Measurements from ENCODE around the gene KCNC1. TPM values are rescaled to one million over a fixed set of nuclear protein-coding genes. Genes with fewer than 3 reads are reported as not detected.

KCNC1 gene
- total and polyA plus RNA-seq, 2 of the 4 experiments (the other 2 are of a cell fraction): 0.03 TPM; not detected in 1

DNA sequence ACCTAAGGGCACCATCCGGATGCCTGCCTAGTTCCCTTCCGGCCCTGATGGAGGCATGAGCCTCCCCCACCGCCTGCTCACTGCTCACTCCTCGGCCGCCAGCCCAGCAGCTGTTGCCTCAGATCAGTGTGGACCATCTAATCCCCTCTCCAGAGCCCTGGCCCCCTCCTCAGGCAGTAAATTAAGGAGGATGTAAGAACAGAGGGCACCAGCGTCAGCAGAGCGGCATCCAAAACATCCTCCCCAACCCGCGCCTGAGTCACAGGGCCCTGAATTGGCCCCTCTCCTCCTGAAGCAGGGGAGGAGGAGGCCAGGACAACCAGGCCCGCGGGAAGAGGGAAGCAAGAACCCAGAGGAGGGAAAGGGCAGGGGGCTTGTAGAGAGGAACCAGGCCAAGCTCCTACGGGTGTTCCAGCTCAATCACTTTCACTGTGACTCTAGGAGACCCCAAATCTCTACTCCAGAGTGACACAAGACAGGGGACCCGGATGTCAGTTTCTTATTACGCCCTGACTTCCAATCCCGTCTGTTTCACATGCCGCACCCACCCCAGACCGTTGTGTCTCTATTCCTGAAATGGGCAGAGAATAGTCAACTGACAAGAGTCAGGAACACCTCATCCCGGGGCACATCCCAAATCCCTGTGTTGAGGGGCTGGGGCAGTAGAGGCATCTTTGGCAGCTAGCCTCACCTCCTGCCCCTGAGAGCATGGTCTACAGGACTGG lies 46.5 kb upstream of the KCNC1 start:
- no peaks in the 10 kb centered on the region for H3K79me1 ChIP-seq (ENCODE audit: low read depth in 1 of 2, low read length in 2 of 2)
- ChIA-PET CTCF (no interaction called here), POLR2A (ENCODE audit: unreplicated experiment) (no interaction called here)
- H4K20me1 ChIP-seq (ENCODE audit: insufficient read depth, low read length): no peaks in the 10 kb centered on the region
- H3K4ac ChIP-seq (ENCODE audit: low read depth, low read length): no peak overlapping the region
- no peak overlapping the region for H3K4me2 ChIP-seq (ENCODE audit: low read depth, low read length)
- WGBS, 2 experiments (ENCODE audit: extremely low coverage in 2 of 2, insufficient read length in 1 of 2): 100% methylated on average over 1 of the region's 18 CpGs; no CpG with 5 or more reads in 1 of the 2 experiments
- no peaks in the 10 kb centered on the region for H3K9me3 ChIP-seq (ENCODE audit: control insufficient read depth, insufficient read depth, low read length)
- intact Hi-C loops (cut with micrococcal nuclease) (no loop called here), in situ Hi-C loops (cut with MboI; ENCODE audit: low sequenced_read_pairs) (no loop called here), dilution Hi-C loops (cut with HindIII; ENCODE audit: low sequenced_read_pairs, unreplicated experiment) (no loop called here)
- no peak overlapping the region for H2BK5ac ChIP-seq (ENCODE audit: low read depth, low read length, poor library complexity, severe bottlenecking)
- ATAC-seq (ENCODE audit: low read depth) (no peak), DNase-seq (no peak)
- no peak overlapping the region for H3K23ac ChIP-seq (ENCODE audit: low read depth, low read length)
- no peak for TF ChIP-seq NFE2L2 (IDR thresholded peaks at IDR 0.05; ENCODE audit: low read depth, low read length)
- no peak for TF ChIP-seq CTCF (conservative IDR thresholded peaks at IDR 0.05; ENCODE audit: low read depth, low read length)
- no peak for TF ChIP-seq RFX5 (IDR thresholded peaks at IDR 0.05; ENCODE audit: low read depth, low read length)
- TF ChIP-seq POLR2A (IDR thresholded peaks at IDR 0.05; ENCODE audit: low read depth, low read length): no peak
- BruUV-seq (replicated peaks): no TSS peak
- H3K14ac ChIP-seq (replicated peaks; ENCODE audit: low read depth, low read length): no peak overlapping the region
- H3K4me3 ChIP-seq (ENCODE audit: insufficient read depth, low read depth, low read length): no peak overlapping the region
- no peaks in the 10 kb centered on the region for H3K9me1 ChIP-seq (ENCODE audit: insufficient read depth, low read length)
- peaks cover 13% of the 10 kb centered on the region; the same call in 1 of the 2 replicates for H3K27me3 ChIP-seq (ENCODE audit: control insufficient read depth, insufficient read depth, low read length)
- H3K9ac ChIP-seq (ENCODE audit: low read depth, low read length): no peak overlapping the region
- H4K5ac ChIP-seq (ENCODE audit: low read depth, low read length): no peak overlapping the region
- H2AK9ac ChIP-seq (replicated peaks; ENCODE audit: low read depth, low read length, poor library complexity): no peak overlapping the region
- H3K18ac ChIP-seq (ENCODE audit: low read depth, low read length): no peak overlapping the region
- no peak overlapping the region for H3K56ac ChIP-seq (ENCODE audit: extremely low read depth, insufficient read depth, low read length)
- H3K36me3 ChIP-seq (ENCODE audit: control insufficient read depth, insufficient read depth, low read length): no peaks in the 10 kb centered on the region
- no peaks in the 10 kb centered on the region for H3K4me1 ChIP-seq (ENCODE audit: control insufficient read depth, insufficient read depth, low read length)
- no peak overlapping the region for H4K91ac ChIP-seq (ENCODE audit: insufficient read depth, low read depth, low read length)
- no peak overlapping the region for H3K27ac ChIP-seq (ENCODE audit: insufficient read depth, low read length)
- no peak overlapping the region for H2BK120ac ChIP-seq (ENCODE audit: low read depth, low read length)
- H2BK15ac ChIP-seq (ENCODE audit: low read depth, low read length): no peak overlapping the region
- H2AK5ac ChIP-seq (ENCODE audit: low read depth, low read length): no peak overlapping the region
- peak overlapping the region; percentile 62 for H2AFZ ChIP-seq (replicated peaks; ENCODE audit: low read length, poor library complexity)
- H2BK20ac ChIP-seq (ENCODE audit: low read depth, low read length): no peak overlapping the region
- H4K8ac ChIP-seq (ENCODE audit: low read depth in 2 of 2, low read length in 2 of 2): no peak overlapping the region
